GM12878 (cell line): ENCODE results near the gene APBA3. TPM values are rescaled to one million over a fixed set of nuclear protein-coding genes. Genes with fewer than 3 reads are reported as not detected.

ENCODE experiments used
- HCFC1 ChIP-seq: fragments of 150-350 bp; IDR thresholded peaks from 2 replicates; pipeline ENCODE4 v1.6.1; 2014; ENCODE audit warnings: low read length
- MYC ChIP-seq: IDR thresholded peaks from 2 replicates; pipeline ENCODE4 v1.6.1; 2011; ENCODE audit warnings: mild to moderate bottlenecking, low read length, moderate library complexity, inconsistent platforms; ENCODE audit not compliant: insufficient read depth, insufficient replicate concordance, insufficient read length, severe bottlenecking
- POLR2AphosphoS5 ChIP-seq: IDR thresholded peaks from 2 replicates; pipeline ENCODE4 v1.6.1; 2011; ENCODE audit warnings: mild to moderate bottlenecking, low read length, inconsistent platforms
- RFX5 ChIP-seq: IDR thresholded peaks from 2 replicates; pipeline ENCODE4 v1.6.1; 2011; ENCODE audit warnings: low read depth, low read length, improper control_type of control experiment
- ZNF622 ChIP-seq: fragments of 450-650 bp; IDR thresholded peaks from 2 replicates; pipeline ENCODE4 v1.6.1; 2017; ENCODE audit warnings: mild to moderate bottlenecking, inconsistent platforms
- ZSCAN29 ChIP-seq: fragments of 450-650 bp; IDR thresholded peaks from 2 replicates; pipeline ENCODE4 v1.6.1; 2017; ENCODE audit warnings: mild to moderate bottlenecking, moderate library complexity
- polyA plus RNA-seq, 11 experiments: library from polyadenylated mRNA; depleted of rRNA in 4 of 11; unstranded in 6 of 11; stranded (reverse) in 5 of 11; fragments of >200 nt; fragmentation: Nextera tagmentation in 4 of 11; fragmentation: Illumina TruSeq in 1 of 11; extraction: Ambion mirVana in 4 of 11; extraction: Trizol in 1 of 11; gene quantifications; 1 replicate in 1 of 11; 2 replicates in 10 of 11; pipeline versions ENCODE4 v1.2.1 to v1.2.3, GENCODE V29; 2011 to 2016; ENCODE audit warnings: inconsistent platforms in 2 of 11, missing spikeins in 2 of 11, low read depth in 1 of 11
- total RNA-seq, 4 experiments: library from RNA; depleted of rRNA in 3 of 4; stranded (reverse); fragments of >200 nt in 3 of 4; fragmentation: Illumina TruSeq in 1 of 4; extraction: Trizol in 1 of 4; gene quantifications; 2 replicates each; pipeline versions ENCODE4 v1.2.1 to v1.2.3, GENCODE V29; 2013 to 2021
- TF ChIP-seq, protein P1 (sequence below): IDR thresholded peaks from 2 replicates; pipeline ENCODE4 v1.6.1; 2012; ENCODE audit warnings: low read depth, low read length, improper control_type of control experiment
- TF ChIP-seq, protein P2 (sequence below), 3 experiments: IDR thresholded peaks in 2 of 3; conservative IDR thresholded peaks in 1 of 3; 2 replicates each; pipeline ENCODE4 v1.5.1; 2011; ENCODE audit warnings: low read depth in 3 of 3, low read length in 3 of 3, mild to moderate bottlenecking in 3 of 3, control low read depth in 2 of 3, moderate library complexity in 2 of 3, inconsistent platforms in 1 of 3, mixed read lengths in 1 of 3; ENCODE audit not compliant: control insufficient read depth in 2 of 3, insufficient read depth in 1 of 3; ENCODE audit errors: extremely low read depth in 1 of 3

Gene APBA3
- total and polyA plus RNA-seq, 10 of the 15 experiments (the other 5 are each of a cell fraction or from before 2014, with no cell fraction given), result 0.31 to 36.4 (median 18.3) TPM

DNA sequence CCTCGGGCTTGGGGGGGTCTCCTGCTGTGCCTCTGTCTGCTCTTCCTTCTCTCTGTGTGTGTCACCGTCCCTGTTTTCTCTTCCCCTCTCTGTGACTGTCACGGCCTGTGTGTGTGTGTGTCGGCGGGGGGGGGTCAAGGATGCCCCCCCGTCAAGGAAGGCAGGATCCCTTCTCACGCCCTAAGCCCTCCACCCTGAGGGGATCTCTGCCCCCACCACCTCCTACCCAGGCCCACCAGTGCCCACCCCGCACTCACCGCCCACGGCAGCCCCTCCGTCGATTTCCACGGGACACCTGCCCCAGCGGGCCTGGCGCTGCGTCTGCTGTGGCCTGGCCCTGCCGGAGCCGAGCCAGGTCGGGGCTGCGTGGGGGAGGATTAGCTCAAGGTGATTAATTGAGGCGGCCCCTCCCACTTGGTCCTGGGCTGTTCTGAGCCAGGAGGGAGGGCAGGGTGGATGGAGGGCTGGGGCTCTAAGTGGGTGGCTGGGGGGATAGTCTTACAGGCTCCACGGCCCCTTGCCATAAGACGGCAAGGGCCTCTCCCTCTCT, 10.5 kb upstream of the APBA3 start, which contains the start of gene RAX2 (continued):
- TF ChIP-seq, protein P1, sequence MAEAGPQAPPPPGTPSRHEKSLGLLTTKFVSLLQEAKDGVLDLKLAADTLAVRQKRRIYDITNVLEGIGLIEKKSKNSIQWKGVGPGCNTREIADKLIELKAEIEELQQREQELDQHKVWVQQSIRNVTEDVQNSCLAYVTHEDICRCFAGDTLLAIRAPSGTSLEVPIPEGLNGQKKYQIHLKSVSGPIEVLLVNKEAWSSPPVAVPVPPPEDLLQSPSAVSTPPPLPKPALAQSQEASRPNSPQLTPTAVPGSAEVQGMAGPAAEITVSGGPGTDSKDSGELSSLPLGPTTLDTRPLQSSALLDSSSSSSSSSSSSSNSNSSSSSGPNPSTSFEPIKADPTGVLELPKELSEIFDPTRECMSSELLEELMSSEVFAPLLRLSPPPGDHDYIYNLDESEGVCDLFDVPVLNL, result no peak
- TF ChIP-seq ZNF622 (no peak), ZSCAN29 (no peak), RFX5 (no peak), MYC (no peak), POLR2AphosphoS5 (no peak), HCFC1 (no peak)
- TF ChIP-seq, protein P2, sequence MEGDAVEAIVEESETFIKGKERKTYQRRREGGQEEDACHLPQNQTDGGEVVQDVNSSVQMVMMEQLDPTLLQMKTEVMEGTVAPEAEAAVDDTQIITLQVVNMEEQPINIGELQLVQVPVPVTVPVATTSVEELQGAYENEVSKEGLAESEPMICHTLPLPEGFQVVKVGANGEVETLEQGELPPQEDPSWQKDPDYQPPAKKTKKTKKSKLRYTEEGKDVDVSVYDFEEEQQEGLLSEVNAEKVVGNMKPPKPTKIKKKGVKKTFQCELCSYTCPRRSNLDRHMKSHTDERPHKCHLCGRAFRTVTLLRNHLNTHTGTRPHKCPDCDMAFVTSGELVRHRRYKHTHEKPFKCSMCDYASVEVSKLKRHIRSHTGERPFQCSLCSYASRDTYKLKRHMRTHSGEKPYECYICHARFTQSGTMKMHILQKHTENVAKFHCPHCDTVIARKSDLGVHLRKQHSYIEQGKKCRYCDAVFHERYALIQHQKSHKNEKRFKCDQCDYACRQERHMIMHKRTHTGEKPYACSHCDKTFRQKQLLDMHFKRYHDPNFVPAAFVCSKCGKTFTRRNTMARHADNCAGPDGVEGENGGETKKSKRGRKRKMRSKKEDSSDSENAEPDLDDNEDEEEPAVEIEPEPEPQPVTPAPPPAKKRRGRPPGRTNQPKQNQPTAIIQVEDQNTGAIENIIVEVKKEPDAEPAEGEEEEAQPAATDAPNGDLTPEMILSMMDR (IDR thresholded peaks at IDR 0.05 in 2 of 3, conservative IDR thresholded peaks at IDR 0.05 in 1 of 3; ENCODE audit: control insufficient read depth in 2 of 3, extremely low read depth in 1 of 3, insufficient read depth in 1 of 3, low read depth in 3 of 3, low read length in 3 of 3), result no peak
